ENCODE results near the gene ETS1. TPM values are rescaled to one million over a fixed set of nuclear protein-coding genes. Genes with fewer than 3 reads are reported as not detected.
A peak's percentile ranks its signal among the peaks of the same experiment; 100 is the strongest.
"Not testable (repeated sequence)": the region's sequence is repeated elsewhere in the genome, so short reads cannot be mapped to it uniquely, and the experiment has no call there.

The ETS1 gene
- total RNA-seq, 1 donor from 2014 or later: 88.0 TPM

DNA sequence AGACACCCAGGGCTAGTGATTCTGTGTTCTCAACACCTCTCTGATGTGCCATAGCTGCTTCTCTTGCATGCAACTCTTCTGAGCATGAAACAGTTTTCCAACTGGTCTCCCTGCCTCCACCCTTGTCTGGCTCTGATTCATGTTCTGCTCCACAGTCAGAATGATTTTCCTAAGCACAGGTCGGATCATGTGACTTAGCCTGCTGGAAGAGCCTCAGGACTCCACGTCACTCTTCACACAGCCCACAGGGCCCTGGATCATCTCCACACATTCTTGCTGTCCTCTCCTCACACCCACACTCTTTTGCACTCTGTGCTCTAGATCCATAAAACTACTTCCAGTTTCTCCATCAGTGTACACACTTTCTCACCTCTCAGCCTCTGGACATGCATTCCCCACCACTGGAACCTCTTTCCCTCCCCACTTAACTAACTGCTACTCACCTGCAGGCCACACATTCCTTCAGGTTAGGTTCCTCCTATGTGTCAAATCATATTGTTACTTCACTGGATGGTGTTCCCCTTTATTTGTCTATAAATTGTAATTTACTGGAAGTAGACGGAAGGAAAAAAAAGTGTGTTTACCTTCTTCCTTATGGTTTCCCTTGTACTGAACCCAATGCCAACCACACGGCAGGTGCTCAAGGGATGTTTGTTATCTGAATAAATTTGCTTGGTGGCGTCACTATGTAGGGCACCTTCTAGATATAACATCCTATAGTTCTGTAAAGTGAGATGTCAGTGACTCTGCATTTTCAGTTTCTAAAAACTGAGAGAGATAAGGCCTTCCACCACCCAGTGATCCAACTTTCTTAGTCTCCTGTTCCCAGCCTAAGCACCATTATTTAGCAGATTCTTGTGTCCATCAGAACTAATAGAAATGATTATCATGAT is 133.7 kb downstream of the ETS1 start:
- DNase-seq (ENCODE audit: low spot score in 2 of 2): peak in 1 of 2 donors; percentile 83
- peak overlapping the region; percentile 82 to 85 for H3K27ac ChIP-seq
- TF ChIP-seq, protein P1, sequence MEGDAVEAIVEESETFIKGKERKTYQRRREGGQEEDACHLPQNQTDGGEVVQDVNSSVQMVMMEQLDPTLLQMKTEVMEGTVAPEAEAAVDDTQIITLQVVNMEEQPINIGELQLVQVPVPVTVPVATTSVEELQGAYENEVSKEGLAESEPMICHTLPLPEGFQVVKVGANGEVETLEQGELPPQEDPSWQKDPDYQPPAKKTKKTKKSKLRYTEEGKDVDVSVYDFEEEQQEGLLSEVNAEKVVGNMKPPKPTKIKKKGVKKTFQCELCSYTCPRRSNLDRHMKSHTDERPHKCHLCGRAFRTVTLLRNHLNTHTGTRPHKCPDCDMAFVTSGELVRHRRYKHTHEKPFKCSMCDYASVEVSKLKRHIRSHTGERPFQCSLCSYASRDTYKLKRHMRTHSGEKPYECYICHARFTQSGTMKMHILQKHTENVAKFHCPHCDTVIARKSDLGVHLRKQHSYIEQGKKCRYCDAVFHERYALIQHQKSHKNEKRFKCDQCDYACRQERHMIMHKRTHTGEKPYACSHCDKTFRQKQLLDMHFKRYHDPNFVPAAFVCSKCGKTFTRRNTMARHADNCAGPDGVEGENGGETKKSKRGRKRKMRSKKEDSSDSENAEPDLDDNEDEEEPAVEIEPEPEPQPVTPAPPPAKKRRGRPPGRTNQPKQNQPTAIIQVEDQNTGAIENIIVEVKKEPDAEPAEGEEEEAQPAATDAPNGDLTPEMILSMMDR (IDR thresholded peaks at IDR 0.05): no peak
- no peaks in the 10 kb centered on the region for H3K9me3 ChIP-seq
- peaks cover 10 to 25% of the 10 kb centered on the region in 2 donors for H3K4me1 ChIP-seq
- intact Hi-C loops (cut with DNase I): loop anchor here (1.0 to 5.0 kb wide), 2 partner anchors 10 to 54 kb away; no protein-coding TSS in a partner anchor
- H3K36me3 ChIP-seq: peaks cover 11 to 18% of the 10 kb centered on the region in 2 donors
- H3K4me3 ChIP-seq: no peak overlapping the region
- H3K27me3 ChIP-seq: no peaks in the 10 kb centered on the region

DNA sequence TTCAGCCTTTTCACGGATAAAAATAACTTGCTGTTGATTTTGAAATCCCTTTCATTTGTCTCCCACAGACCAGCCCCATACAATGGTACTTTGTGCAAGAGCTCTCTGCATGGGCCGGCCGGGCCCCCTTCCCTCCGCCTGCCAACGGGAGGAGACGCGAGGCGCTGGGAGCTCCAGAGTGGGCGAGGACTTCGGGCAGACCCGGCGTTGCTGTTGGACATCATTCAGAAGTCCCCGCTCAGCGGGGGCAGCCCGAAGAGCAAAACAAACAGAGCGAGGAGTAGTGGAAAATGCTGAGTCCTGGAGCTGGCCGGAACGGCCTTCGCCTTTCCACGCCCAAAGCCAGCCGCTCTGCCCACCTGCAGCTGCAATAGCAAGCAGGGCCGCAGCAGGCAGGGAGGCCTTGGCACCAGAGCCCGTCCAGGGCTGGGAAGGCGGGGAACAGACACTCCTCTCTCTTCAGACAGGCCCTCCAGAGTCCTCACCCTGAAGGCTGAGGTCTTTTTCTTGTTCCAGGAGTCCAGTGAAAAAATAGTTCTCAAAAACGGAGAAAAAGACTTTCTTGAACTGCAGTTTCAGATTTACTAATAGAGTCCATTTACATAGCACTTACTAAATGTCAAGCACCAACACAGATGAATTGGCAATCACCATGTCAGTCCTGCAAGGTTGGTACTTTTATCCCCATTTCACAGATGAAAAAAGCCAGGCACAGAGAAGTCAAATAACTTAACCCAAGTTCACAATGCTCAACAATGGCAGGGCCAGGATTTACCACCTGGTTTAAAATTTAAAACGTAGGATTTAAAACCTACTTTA is 135.5 kb downstream of the ETS1 start:
- H3K4me3 ChIP-seq: peak overlapping the region; percentile 16 to 58
- no peaks in the 10 kb centered on the region for H3K9me3 ChIP-seq
- peak overlapping the region; percentile 82 to 85 for H3K27ac ChIP-seq
- intact Hi-C loops (cut with DNase I): loop anchor here (5.0 kb wide), 1 partner anchor 55 kb away; no protein-coding TSS in a partner anchor
- peaks cover 3 to 5% of the 10 kb centered on the region in 2 donors for H3K36me3 ChIP-seq
- DNase-seq (ENCODE audit: low spot score in 2 of 2): peak in 1 of 2 donors; percentile 86
- TF ChIP-seq, protein P1 (IDR thresholded peaks at IDR 0.05): no peak
- H3K27me3 ChIP-seq: no peaks in the 10 kb centered on the region
- peaks cover 10 to 25% of the 10 kb centered on the region in 2 donors for H3K4me1 ChIP-seq

DNA sequence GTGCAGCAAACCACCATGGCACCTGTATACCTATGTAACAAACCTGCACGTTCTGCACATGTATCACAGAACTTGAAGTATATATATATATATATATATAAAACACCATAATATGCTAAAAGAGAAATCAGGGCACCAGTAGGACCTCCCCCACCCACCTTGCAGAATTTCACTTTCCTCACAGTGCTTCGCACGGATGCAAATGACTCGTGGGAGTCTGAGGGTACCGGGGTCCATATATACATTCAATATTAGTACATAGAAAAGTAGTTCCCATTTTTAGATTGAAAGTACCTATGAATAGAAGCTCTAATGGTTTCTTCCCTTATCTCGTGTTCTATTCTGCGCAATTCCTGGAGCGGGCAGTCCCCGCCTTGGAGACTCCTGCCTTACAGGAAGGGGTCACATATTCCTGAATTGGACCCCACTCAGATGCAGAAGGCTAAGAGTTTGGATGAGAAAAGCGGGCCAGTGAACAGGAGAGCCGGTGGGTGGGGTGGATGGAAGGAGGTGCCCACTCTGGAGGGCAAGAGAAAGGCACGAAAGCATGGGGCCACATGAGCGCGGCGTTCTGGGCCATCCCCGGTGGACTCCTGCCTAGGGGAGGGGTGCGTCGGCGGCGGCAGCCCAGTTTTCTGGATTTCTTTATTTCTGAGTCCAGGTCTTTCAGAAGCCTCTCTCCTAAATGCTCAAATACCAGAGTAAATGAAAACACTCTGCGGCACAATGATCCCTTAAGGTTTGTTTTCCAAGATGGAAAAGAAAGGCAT is 136.3 kb downstream of the ETS1 start:
- Histone ChIP-seq H3K36me3 (no peaks in the 10 kb centered on the region), H3K9me3 (no peaks in the 10 kb centered on the region), H3K27ac (peak overlapping the region; percentile 82 to 85), H3K4me3 (peak overlapping the region; percentile 16 to 58), H3K4me1 (peaks cover 10 to 25% of the 10 kb centered on the region in 2 donors), H3K27me3 (no peaks in the 10 kb centered on the region)
- DNase-seq (ENCODE audit: low spot score in 2 of 2): peak in 1 of 2 donors; percentile 61
- TF ChIP-seq, protein P1 (IDR thresholded peaks at IDR 0.05): no peak
- intact Hi-C loops (cut with DNase I): loop anchor here (5.0 kb wide), 1 partner anchor 56 kb away; no protein-coding TSS in a partner anchor

DNA sequence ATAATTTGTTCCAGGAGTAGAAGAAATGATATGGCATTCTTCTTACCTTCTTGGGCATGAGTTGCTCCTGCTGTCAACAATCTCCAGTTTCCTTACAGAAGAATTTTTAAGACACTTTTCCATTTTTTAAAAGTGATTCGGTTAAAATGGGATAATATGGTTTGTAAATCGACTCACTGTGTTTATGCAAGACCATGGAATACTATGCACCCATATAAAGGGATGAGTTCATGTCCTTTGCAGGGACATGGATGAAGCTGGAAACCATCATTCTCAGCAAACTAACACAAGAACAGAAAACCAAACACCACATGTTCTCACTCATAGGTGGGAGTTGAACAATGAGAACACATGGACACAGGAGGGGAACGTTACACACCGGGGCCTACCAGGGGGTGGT is 136.9 kb downstream of the ETS1 start:
- H3K9me3 ChIP-seq; H3K27me3 ChIP-seq; H3K4me3 ChIP-seq; DNase-seq (ENCODE audit: low spot score in 2 of 2); H3K36me3 ChIP-seq; H3K27ac ChIP-seq: not testable (repeated sequence)
- H3K4me1 ChIP-seq: peaks cover 10 to 25% of the 10 kb centered on the region in 2 donors
- intact Hi-C loops (cut with DNase I): loop anchor here (5.0 kb wide), 1 partner anchor 57 kb away; no protein-coding TSS in a partner anchor

DNA sequence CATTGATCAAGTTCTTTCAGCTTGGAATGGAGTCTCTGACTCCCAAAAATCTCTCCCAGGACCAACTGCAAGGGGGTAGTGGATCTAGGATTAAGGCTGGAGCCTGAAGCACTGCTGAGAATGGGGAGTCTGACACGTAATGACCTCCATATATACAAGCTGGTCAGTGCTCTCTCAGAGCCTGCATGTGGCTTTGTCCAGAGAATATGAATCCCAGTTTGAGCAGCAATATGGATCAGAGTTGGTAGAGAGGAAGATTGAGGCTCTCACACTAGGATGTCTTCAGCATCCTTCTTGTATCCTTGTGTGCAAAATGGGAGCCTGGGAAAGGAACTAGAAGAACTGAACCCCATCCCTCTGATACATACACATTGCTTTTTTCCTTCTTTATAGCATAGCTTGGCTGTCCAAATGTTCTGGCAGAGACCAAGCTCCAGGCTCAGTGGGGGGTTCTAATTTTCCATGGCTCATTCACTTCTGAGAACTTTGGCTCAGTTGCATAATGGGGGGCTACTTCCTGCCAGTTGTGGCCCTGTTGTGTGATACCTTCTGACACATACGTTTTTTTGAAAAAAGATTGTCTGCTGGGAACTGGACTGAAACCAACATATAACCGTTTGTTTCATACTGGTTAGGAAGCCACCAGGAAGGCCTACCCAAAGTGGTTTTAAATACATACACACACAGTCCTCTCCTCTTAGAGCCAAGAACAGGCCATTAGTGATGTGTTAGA is 138.2 kb downstream of the ETS1 start:
- Histone ChIP-seq H3K27ac (peak overlapping the region; percentile 54 to 69), H3K27me3 (no peaks in the 10 kb centered on the region), H3K4me1 (peaks cover 10 to 25% of the 10 kb centered on the region in 2 donors), H3K36me3 (no peaks in the 10 kb centered on the region), H3K9me3 (no peaks in the 10 kb centered on the region), H3K4me3 (no peak overlapping the region)
- TF ChIP-seq, protein P1 (IDR thresholded peaks at IDR 0.05): no peak
- DNase-seq (ENCODE audit: low spot score in 2 of 2): no peak
- intact Hi-C loops (cut with DNase I): loop anchor here (5.0 kb wide), 2 partner anchors 73 to 242 kb away; no protein-coding TSS in a partner anchor
